Myocyte (in vitro differentiated cells): ENCODE data around the gene TTPAL. TPM values are rescaled to one million over a fixed set of nuclear protein-coding genes. Genes with fewer than 3 reads are reported as not detected.
A peak's percentile ranks its signal among the peaks of the same experiment; 100 is the strongest.

Experiments used
- DNase-seq: peaks from one replicate; pipeline ENCODE4 v3.0.0-alpha.2; 2012; ENCODE audit warnings: low read depth
- total RNA-seq: library from RNA; depleted of rRNA; stranded (reverse); fragments of >200 nt; gene quantifications from 2 replicates; pipeline ENCODE4 v1.2.3, GENCODE V29; 2014

TTPAL gene
- total RNA-seq, 1 donor from 2014 or later, result 4.8 TPM

GRCh38 chr20:44533928-44534327 lies 58.3 kb downstream of the TTPAL start:
- DNase-seq, result no peak

GRCh38 chr20:44536175-44536574 lies 60.5 kb downstream of the TTPAL start:
- DNase-seq, result no peak

- peak; percentile 24 for DNase-seq
These were observed 62.3 kb downstream of the TTPAL start for GRCh38 chr20:44537993-44538392.

DNA sequence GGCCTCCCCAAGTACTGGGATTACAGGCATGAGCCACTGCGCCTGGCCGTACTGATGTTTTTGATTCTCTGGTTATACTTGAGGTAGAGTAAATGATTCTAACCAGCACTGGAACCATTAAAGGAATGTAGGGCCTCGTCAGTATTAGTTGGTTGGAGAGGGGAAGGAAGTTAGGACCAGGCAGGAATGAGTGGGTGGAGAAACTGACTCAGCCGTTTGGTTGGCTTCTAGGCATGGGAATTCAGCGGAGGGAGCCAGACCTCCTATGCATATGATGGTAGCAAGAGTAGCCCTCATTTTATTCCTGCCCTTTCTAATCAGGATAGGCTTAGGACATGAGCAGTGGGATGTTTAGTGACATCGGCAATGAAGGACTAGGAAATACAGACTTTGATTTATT lies 65.2 kb downstream of the TTPAL start:
- no peak for DNase-seq

DNA sequence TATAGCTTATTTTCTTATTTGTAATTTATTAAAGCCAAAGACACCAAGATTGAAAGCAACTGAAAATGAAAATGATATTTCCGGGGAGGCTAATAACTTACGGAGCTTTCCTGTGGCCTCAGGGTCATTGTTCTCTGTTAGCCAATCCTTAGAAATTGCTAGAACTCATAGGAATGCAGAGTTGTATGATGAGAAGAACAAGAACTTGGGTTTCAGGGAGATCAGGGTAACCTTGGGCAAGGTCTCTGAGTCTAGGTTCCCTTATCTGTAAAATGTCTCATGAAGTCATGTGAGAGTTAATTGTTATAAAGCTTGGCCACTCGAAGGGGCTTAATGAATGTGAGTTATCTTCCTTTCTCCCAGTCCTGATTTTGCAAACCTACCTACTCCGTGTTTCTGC lies 66.3 kb downstream of the TTPAL start:
- DNase-seq, result no peak

DNA sequence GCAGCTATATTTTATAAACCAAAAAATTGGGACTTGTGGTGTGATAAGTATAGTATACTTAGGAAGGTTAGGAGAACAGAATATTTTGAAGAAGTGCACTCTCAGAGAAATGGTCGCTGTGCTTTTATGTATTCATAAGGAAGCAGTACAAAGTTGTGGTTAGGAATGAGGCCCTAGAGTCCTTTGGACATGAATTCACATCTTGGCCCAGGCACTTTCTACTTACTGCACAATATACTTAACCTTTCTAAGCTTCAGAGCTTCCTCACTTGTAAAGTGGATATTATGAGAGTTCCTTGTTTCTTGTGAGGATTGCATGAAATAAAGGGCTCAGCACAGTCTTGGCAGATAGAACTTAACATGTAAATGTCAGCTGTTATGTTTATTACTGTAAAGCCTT lies 67.2 kb downstream of the TTPAL start:
- DNase-seq, result no peak

- no peak for DNase-seq
These were observed 67.7 kb downstream of the TTPAL start for GRCh38 chr20:44543358-44543757.

Other genes starting within 250 kb of the TTPAL start
- 0.11 TPM in 1 of 2 replicates, not detected in the other for gene GDAP1L1, start 228.6 kb upstream of the TTPAL start, total RNA-seq
- 10.8 and 12.0 TPM in 2 replicates for gene FITM2, start 164.7 kb upstream of the TTPAL start, total RNA-seq
- gene R3HDML, start 138.8 kb upstream of the TTPAL start, total RNA-seq, result not detected in 2 replicates
- gene HNF4A, start 120.2 kb upstream of the TTPAL start, total RNA-seq, result not detected in 2 replicates
- 82.7 and 96.2 TPM in 2 replicates for gene SERINC3, start 46.2 kb downstream of the TTPAL start, total RNA-seq
- 46.8 and 51.9 TPM in 2 replicates for gene PKIG, start 106.7 kb downstream of the TTPAL start, total RNA-seq
- 1.4 and 3.8 TPM in 2 replicates for gene ADA, start 175.8 kb downstream of the TTPAL start, total RNA-seq
- 0.16 and 0.19 TPM in 2 replicates for gene CCN5, start 239.5 kb downstream of the TTPAL start, total RNA-seq